HFF-Myc (cell line): ENCODE results near the gene AKT2.

Source experiments
- DNase-seq: peaks from one replicate; pipeline ENCODE4 v3.0.0-alpha.2; 2011; ENCODE audit warnings: low read depth; ENCODE audit errors: extremely low read depth
- H3K4me3 ChIP-seq: replicated peaks from 2 replicates; pipeline ENCODE4 v1.5.1; 2011; ENCODE audit warnings: low read depth, mild to moderate bottlenecking, control low read depth, low read length
- TF ChIP-seq, protein P1 (sequence below): IDR thresholded peaks from 2 replicates; pipeline ENCODE4 v1.5.1; 2012; ENCODE audit warnings: mild to moderate bottlenecking, low read depth, low read length, control low read depth; ENCODE audit errors: missing control alignments

Gene AKT2

DNA sequence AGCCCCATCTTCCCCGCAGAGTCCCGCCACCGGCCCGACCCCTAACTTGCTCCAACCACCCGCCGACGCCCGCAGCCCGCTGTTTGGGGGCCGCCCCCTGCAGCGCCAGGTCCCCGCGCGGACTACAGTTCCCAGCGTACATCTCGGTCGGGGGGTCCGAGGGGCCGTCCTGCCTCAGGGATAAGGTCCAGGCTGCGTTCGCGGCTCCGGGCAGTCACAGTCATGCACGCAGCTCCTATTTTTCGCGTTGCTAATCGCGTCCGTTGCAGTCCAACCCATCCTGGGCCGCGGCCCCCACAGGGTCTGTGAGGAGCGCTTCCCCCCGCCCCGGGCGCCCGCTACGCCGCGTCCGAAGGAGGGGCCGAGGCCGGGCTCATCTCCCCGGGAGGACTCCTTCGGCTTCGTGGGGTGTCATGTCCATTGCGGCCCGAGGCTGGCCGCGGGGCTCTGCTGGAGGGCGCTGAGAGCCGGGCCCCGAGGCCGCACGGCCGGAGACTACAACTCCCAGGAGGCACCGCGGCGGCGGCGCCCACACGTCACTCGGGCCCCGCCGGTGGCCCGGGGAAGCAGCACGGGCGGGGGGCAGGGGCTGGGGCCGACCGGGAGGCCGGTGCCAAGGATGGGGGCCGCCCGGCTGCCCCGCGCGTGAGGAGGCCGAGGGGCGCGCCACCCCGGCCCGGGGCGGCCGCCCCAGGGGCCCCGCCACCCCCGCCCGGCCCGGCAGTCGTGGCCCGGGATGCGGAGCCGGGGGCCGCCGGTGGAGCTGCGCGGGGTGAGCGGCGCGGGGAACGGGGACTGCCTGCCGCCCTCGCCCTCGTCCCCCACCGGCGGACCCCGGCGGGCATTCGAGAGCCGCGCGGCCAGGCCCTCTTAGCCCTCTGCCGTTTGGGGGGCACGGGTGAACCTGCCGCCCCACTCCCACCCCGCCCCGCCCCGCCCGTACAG is 94.0 kb downstream of the AKT2 start, which contains the start of gene MAP3K10:
TSS of gene MAP3K10 (plus strand) at position 536 of the 945 bp plus-strand sequence. CDS start 606 bp downstream, outside the sequence.
- DNase-seq: no peak
- peak within 1 kb of the TSS; percentile 85 for H3K4me3 ChIP-seq
- TF ChIP-seq, protein P1, sequence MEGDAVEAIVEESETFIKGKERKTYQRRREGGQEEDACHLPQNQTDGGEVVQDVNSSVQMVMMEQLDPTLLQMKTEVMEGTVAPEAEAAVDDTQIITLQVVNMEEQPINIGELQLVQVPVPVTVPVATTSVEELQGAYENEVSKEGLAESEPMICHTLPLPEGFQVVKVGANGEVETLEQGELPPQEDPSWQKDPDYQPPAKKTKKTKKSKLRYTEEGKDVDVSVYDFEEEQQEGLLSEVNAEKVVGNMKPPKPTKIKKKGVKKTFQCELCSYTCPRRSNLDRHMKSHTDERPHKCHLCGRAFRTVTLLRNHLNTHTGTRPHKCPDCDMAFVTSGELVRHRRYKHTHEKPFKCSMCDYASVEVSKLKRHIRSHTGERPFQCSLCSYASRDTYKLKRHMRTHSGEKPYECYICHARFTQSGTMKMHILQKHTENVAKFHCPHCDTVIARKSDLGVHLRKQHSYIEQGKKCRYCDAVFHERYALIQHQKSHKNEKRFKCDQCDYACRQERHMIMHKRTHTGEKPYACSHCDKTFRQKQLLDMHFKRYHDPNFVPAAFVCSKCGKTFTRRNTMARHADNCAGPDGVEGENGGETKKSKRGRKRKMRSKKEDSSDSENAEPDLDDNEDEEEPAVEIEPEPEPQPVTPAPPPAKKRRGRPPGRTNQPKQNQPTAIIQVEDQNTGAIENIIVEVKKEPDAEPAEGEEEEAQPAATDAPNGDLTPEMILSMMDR: no peak

- no peak for DNase-seq
- no peak overlapping the region for H3K4me3 ChIP-seq
- TF ChIP-seq, protein P1: no peak
Observed at GRCh38 chr19:40184273-40184672, 100.9 kb downstream of the AKT2 start.
